GM19328 (cell line): ENCODE results near the gene PPM1H.
A peak's percentile ranks its signal among the peaks of the same experiment; 100 is the strongest.
"Not testable (repeated sequence)": the region's sequence is repeated elsewhere in the genome, so short reads cannot be mapped to it uniquely, and the experiment has no call there.

Source experiments
- ATAC-seq: cut with Tn5 transposase; IDR thresholded peaks from one replicate; pipeline ENCODE4 v1.9.1; 2021; ENCODE audit warnings: mild to moderate bottlenecking, moderate library complexity; ENCODE audit not compliant: unreplicated experiment

The PPM1H gene

GRCh38 chr12:62772416-62772955 lies 162.5 kb downstream of the PPM1H start:
- no peak for ATAC-seq

- ATAC-seq: no peak
Observed at GRCh38 chr12:62771828-62772227, 163.1 kb downstream of the PPM1H start.

GRCh38 chr12:62770381-62770780 lies 164.6 kb downstream of the PPM1H start:
- no peak for ATAC-seq

GRCh38 chr12:62769076-62769619 lies 165.8 kb downstream of the PPM1H start:
- no peak for ATAC-seq

GRCh38 chr12:62767946-62768345 lies 167.0 kb downstream of the PPM1H start:
- ATAC-seq: no peak

GRCh38 chr12:62767496-62767895 lies 167.5 kb downstream of the PPM1H start:
- ATAC-seq: no peak

GRCh38 chr12:62766496-62766895 lies 168.5 kb downstream of the PPM1H start:
- ATAC-seq: no peak

- ATAC-seq: no peak
Observed at GRCh38 chr12:62763861-62764645, 170.9 kb downstream of the PPM1H start.

- no peak for ATAC-seq
Observed at GRCh38 chr12:62763312-62763711, 171.6 kb downstream of the PPM1H start.

GRCh38 chr12:62762645-62763044 lies 172.3 kb downstream of the PPM1H start:
- no peak for ATAC-seq

GRCh38 chr12:62761658-62762057 lies 173.3 kb downstream of the PPM1H start:
- no peak for ATAC-seq

- peak; percentile 63 for ATAC-seq
Observed at GRCh38 chr12:62760779-62761178, 174.2 kb downstream of the PPM1H start.

- ATAC-seq: not testable (repeated sequence)
Observed at GRCh38 chr12:62760341-62760740, 174.6 kb downstream of the PPM1H start.

GRCh38 chr12:62758216-62758615 lies 176.7 kb downstream of the PPM1H start:
- ATAC-seq: no peak

GRCh38 chr12:62757048-62757447 lies 177.9 kb downstream of the PPM1H start:
- no peak for ATAC-seq

GRCh38 chr12:62754706-62755105 lies 180.2 kb downstream of the PPM1H start:
- no peak for ATAC-seq

GRCh38 chr12:62751810-62752155 lies 183.2 kb downstream of the PPM1H start:
- ATAC-seq: no peak

- ATAC-seq: no peak
Observed at GRCh38 chr12:62750941-62751809, 183.8 kb downstream of the PPM1H start.

- ATAC-seq: no peak
Observed at GRCh38 chr12:62749586-62749985, 185.4 kb downstream of the PPM1H start.

GRCh38 chr12:62748941-62749468 lies 185.9 kb downstream of the PPM1H start:
- no peak for ATAC-seq

- peak; percentile 47 for ATAC-seq
Observed at GRCh38 chr12:62744551-62744950, 190.4 kb downstream of the PPM1H start.
